VCaP (cell line): ENCODE data around the gene RMC1.

Experiments
- H3K27ac ChIP-seq: fragments of 450-650 bp; 2 replicates; pipeline ENCODE4 v1.5.1; 2017
- TF ChIP-seq, protein P1 (sequence below): fragments of 450-650 bp; conservative IDR thresholded peaks from 2 replicates; pipeline ENCODE4 v1.5.1; 2017; ENCODE audit warnings: mild to moderate bottlenecking, moderate library complexity

The RMC1 gene

DNA sequence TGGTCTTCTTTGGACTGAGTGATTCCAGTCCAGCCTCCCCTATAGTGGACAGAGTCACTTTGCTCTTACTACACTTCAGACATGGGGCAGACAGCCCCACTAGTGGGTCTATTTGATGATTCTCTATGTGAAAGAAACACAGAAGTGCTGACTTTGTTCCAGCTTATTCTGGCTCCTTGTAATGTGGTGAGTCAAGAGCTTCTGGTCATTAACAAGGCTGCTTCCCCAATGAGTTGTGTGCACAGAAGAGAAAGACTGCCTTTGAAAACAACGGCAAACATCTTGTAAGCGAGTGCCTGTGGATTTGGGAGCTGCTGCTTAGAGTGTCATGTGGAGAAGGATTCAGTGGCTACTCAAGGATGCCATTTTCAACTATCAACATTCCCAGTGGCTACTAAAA, 39.1 kb downstream of the RMC1 start:
- TF ChIP-seq, protein P1, sequence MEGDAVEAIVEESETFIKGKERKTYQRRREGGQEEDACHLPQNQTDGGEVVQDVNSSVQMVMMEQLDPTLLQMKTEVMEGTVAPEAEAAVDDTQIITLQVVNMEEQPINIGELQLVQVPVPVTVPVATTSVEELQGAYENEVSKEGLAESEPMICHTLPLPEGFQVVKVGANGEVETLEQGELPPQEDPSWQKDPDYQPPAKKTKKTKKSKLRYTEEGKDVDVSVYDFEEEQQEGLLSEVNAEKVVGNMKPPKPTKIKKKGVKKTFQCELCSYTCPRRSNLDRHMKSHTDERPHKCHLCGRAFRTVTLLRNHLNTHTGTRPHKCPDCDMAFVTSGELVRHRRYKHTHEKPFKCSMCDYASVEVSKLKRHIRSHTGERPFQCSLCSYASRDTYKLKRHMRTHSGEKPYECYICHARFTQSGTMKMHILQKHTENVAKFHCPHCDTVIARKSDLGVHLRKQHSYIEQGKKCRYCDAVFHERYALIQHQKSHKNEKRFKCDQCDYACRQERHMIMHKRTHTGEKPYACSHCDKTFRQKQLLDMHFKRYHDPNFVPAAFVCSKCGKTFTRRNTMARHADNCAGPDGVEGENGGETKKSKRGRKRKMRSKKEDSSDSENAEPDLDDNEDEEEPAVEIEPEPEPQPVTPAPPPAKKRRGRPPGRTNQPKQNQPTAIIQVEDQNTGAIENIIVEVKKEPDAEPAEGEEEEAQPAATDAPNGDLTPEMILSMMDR = no peak
- H3K27ac ChIP-seq = no peak overlapping the region

DNA sequence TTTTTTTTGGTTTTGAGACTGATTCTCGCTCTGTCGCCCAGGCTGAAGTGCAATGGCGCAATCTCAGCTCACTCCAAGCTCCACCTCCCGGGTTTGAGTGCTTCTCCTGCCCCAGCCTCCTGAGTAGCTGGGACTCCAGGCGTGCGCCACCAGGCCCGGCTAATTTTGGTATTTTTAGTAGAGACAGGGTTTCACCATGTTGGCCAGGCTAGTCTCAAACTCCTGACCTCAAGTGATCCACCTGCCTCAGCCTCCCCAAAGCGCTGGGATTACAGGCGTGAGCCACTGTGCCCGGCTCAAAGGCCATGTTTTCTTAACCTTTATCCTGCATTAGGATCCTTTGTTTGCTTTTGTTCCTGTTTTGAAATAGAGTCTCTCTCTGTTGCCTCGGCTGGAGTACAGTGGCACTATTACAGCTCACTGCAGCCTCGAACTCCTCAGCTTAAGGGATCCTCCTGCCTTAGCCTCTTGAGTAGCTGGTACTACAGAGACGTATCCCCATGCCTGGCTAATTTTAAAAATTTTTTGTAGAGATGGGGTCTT, 42.0 kb downstream of the RMC1 start:
- TF ChIP-seq, protein P1 = no peak
- H3K27ac ChIP-seq = no peak overlapping the region

DNA sequence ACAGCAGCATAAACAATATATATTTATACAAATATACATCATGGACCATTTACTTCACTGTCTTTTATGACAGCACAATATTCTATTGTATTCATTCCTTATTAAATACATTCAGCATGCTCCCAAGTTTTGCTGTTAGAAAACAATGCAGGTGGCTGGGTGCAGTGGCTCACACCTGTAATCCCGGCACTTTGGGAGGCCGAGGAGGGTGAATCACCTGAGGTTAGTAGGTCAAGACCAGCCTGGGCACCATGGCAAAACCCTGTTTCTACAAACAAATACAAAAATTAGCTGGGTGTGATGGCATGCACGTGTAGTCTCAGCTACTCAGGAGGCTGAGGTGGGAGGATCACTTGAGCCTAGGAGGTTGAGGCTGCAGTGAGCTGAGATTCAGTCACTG, 44.0 kb downstream of the RMC1 start:
- TF ChIP-seq, protein P1 = no peak

DNA sequence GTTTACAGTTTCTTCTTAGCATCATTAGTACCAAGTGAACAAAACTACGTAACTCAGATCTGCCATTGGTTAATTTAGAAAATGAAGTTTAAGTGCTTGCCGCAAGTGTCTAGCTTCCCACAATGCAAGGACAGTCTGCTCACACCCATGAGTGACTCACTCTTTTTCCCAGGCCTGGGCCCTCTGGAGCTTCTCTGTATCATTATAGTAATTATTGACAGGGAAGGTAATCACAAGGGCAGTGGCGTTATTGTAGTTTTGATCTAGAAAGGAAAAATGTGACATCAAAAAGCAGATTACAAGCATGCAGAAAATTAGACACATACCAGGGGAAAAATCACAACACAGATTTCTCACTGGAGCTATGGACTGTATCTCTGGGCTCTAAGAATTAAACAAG, 44.5 kb downstream of the RMC1 start:
- H3K27ac ChIP-seq = no peak overlapping the region
- TF ChIP-seq, protein P1 = no peak

More for the DNA sequence above, 44.0 kb downstream of the RMC1 start:
- no peak overlapping the region for H3K27ac ChIP-seq

DNA sequence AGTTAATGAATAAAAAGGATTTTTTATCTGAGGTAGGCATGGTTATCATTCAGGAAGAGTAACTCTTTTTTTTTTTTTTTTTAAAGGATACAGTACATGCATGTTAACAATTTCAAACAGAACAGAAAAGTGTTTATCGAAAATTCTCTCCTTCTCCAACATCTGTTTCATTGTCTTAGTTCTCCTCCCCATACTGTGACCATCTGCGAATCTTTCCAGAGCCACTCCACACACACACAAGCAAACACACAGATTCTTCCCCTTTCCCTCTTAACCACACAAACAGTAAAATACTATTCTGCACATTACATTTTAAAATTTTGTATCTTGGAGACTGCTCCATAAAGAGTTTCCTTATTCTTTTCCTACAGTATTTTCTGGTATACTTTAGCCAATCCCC, 45.0 kb downstream of the RMC1 start:
- TF ChIP-seq, protein P1 = no peak
- H3K27ac ChIP-seq = no peak overlapping the region

DNA sequence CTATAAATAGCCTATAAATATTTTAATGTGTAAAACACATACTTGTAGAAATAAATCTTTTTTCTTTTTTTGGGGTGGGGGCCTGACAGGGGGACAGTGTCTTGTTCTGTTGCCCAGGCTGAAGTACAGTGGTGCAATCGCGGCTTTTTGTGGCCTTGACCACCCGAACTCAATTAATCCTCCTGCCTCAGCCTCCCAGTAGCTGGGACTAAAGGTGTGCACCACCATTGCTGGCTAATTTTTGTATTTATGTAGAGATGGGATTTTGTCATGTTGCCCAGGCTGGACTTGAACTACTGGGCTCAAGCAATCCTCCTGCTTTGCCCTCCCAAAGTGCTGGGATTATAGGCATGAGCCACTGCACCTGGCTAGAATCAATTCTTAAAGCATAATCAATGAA, 45.4 kb downstream of the RMC1 start:
- TF ChIP-seq, protein P1 = no peak

DNA sequence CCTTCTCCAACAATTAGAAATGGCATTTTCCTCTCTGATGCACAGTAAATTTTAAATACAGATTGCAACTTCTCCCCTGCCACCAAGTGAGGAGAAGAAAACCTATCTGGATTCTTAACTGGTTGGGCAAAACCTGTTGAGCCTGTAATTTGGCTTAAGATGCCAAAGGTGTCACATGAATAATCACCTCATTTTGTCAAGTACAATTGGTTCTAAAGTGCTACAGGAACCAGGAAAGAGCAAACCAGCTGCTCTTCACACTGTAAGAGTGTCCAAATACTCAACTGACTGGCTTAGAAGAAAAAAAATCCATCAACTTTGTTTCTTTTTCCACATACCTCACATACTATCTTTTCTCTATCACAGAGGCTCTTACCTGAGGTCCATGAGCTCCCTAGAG, 47.6 kb downstream of the RMC1 start:
- H3K27ac ChIP-seq = peak overlapping the region; percentile 46

More for the DNA sequence above, 45.4 kb downstream of the RMC1 start:
- no peak overlapping the region for H3K27ac ChIP-seq

More for the DNA sequence above, 47.6 kb downstream of the RMC1 start:
- TF ChIP-seq, protein P1 = no peak
